ENCODE data around the gene DLG1.
"Not testable (repeated sequence)": the region's sequence is repeated elsewhere in the genome, so short reads cannot be mapped to it uniquely, and the experiment has no call there.

Gene DLG1

DNA sequence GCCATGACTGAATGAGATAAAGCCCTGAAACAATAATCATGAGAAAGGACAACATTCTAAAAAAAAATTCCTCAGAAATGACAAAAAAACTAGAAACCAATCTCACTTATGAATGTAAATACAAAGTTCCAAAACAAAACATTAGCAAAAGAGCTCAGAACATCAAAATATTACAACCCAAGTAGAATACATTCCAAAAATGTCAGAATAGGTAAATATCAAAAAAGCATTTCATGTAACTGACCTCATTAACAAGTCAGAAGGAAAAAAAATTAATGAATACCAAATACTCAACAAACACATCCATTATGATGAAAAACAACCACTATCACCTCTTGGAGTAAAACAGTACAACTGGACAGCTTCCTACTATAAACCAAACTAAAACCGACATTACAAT lies 93.1 kb downstream of the DLG1 start:
- no peak for DNase-seq

GRCh38 chr3:197204736-197205135 lies 93.7 kb downstream of the DLG1 start:
- no peak for DNase-seq

DNA sequence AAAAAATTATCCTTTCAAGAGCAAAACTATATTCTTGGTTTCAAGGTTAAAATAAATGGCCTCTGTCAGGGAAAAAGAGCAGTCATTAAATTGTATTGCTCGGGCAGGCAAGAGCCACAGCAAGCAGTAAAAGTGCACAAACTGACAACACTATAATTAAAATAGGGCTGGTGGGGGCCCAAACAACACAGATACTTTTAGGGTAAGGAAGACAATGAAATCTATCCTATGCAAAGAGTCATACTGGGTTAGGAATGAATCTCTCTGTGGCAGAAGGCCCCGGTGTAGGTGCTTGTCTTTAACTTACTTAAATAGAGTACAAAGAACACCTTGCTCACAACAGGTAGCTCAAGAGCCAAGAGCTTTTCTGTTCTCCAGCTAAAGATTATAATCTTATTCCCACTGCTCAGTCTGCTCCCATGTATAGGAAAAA lies 94.7 kb downstream of the DLG1 start:
- DNase-seq, result no peak

DNA sequence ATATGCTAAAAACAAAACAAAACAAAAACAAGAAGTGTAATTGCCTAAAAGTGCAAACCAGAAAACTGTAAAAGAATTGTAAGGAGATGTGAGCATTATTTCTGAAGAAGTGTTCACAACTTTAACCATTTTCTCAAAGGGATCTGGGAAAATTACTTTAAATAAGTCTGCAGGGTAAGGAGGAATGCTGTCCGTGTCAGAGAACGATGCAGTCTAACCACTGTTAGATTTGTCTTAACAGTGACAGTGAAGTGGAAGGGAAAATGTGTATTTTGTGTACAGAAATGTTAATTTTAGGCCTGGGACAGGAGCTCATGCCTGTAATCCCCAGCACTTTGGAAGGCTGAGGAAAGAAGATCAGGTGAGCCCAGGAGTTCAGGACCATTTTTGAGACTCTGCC lies 95.7 kb downstream of the DLG1 start:
- DNase-seq, result no peak

GRCh38 chr3:197201791-197202452 lies 96.5 kb downstream of the DLG1 start:
- no peak for DNase-seq

DNA sequence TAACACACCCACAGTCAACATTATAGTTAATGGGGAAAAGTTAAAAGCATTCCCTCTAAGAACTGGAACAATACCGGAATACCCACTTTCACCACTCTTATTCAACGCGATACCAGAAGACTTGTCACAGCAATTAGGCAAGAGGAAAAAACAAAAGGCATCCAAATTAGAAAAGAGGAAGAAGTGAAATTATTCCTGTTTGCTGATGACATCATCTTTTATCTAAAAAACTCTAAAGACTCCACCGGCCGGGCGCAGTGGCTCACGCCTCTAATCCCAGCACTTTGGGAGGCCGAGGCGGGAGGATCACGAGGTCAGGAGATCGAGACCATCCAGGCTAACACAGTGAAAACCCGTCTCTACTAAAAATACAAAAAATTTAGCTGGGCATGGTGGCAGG lies 97.6 kb downstream of the DLG1 start:
- DNase-seq, result not testable (repeated sequence)

- DNase-seq, result no peak
Observed at GRCh38 chr3:197197334-197197733, 101.1 kb downstream of the DLG1 start.

- no peak for DNase-seq
Observed at GRCh38 chr3:197196192-197196591, 102.2 kb downstream of the DLG1 start.

DNA sequence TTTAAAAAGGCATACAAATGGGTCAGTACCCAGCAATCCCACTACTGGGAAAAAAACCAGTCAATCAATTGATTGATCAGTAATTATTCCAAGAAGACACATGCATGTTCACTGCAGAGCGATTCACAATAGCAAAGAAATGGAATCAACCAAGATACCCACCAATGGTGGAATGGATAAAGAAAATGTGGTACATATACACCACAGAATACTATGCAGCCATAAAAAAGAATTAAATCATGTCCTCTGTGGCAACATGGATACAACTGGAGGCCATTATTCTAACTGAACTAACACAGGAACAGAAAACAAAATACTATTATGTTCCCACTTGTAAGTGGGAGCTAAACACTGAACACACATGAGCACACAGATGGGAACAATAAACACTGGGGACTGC lies 103.1 kb downstream of the DLG1 start:
- DNase-seq, result no peak

DNA sequence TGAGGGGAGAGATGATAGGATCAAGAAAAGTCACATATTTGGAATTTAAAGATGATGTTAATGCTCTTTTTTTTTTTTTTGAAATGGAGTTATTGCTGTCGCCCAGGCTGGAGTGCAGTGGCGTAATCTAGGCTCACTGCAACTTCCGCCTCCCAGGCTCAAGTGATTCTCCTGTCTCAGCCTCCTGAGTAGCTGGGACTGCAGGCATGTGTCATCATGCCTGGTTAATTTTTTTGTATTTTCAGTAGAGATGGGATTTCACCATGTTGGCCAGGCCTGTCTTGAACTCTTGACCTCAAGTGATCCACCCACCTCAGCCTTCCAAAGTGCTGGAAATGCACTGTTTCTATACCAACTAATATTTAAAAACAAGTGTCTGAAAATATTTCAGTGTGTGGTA lies 104.7 kb downstream of the DLG1 start:
- DNase-seq, result not testable (repeated sequence)

- no peak for DNase-seq
Observed at GRCh38 chr3:197191897-197192296, 106.5 kb downstream of the DLG1 start.

GRCh38 chr3:197189623-197190022 lies 108.8 kb downstream of the DLG1 start:
- no peak for DNase-seq

DNA sequence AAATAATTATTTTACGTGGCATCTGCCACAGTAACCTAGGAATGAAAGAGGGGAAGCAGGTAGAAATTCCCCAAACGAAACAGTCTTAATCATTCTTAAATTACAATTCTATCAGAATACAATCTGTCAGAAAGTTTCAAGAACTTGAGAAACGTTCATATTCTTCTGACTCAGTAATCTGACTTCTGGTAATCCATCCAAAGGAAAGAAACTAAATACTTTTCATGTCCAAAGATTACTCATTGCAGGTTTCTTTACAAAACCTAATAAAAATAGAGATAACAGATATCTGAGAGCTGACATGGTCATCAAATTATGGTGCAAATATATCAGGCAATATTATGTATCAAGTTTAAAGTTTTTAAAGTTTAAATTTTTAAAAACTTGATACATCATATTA lies 109.4 kb downstream of the DLG1 start:
- no peak for DNase-seq

DNA sequence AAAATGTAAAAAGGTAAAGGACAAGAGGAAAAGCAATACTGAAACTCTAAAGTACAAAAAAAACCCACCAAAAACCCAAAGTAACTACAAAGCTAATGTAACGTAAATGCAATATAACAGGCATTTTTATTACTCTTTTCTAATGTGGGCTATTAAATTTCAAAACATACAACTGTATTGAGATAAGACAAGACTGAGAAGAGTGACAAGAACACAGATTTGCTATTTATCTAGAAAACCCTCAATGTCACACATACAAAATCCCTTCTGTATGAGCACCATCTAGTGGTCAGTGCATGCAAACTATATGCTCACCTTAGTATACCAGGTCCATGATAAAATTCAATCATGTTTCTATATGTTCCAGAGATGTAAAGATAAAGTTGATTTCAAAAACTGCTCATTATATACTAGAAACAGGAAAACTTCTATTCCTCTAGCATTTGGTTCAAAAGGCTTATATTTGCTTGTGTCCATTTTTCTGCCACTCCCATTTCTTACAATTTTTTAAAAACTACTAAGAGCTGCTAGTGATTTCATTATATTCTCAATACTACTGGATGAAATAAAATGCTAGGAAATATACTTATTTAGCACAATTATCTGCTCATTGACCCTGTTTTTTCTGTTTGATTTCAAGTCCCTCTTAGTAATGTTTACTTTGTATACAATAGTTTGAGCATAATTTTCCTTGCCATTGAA lies 111.4 kb downstream of the DLG1 start:
- no peak for DNase-seq

- DNase-seq, result no peak
Observed at GRCh38 chr3:197183582-197183981, 114.8 kb downstream of the DLG1 start.

- DNase-seq, result no peak
Observed at GRCh38 chr3:197181741-197182140, 116.7 kb downstream of the DLG1 start.

DNA sequence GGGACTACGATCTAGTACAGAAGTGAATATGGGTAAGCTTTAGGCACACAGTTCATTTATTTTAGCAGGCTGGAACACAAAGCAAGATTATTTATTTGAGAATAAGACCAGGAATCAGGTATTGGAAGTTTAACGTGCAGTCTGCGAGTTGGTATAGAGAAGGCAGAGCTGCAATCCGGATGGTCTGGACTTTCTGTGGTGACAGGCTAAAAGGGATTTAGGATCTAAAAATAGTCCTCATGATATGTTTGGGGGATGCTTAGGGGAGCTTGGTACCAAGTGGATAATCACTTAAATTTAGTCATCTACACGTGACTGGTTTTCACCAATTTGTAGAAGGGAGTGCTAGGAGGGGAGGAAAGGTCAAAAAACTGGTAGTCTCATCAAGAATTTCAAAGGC lies 119.4 kb downstream of the DLG1 start:
- DNase-seq, result no peak

DNA sequence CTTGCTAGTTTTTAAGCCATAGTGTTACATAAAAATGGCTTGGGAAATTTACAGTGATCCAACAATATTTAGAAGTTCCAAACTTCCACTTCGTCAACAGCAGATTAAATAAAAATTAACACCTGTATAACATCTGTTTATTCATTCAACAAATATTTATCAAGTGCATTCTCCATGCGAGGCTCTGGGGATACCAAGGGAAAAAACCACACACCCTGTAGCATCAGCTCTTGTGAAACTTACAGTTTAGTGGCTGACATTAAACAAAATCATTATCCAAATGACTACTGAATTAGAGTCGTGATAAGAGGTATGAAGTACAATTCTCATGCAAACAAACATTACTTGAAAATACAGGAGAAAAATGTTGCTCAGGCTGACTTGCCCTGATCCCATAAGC lies 122.9 kb downstream of the DLG1 start:
- no peak for DNase-seq

- no peak for DNase-seq
Observed at GRCh38 chr3:197174927-197175326, 123.5 kb downstream of the DLG1 start.

DNA sequence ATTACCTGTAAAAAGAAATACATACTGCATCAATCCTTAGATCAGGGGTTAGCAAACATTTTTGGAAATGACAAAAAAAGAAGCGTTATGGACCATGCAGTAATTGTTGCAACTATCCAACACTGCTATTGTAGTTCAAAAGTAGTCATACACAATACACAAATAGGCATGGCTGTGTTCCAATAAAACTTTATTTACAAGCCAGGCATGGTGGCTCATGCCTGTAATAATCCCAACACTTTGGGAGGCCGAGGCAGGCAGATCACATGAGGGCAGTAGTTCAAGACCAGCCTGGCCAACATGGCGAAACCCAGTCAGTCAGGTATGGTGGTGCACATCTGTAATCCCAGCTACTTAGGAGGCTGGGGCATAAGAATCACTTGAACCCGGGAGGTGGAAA lies 124.8 kb downstream of the DLG1 start:
- DNase-seq, result no peak

DNA sequence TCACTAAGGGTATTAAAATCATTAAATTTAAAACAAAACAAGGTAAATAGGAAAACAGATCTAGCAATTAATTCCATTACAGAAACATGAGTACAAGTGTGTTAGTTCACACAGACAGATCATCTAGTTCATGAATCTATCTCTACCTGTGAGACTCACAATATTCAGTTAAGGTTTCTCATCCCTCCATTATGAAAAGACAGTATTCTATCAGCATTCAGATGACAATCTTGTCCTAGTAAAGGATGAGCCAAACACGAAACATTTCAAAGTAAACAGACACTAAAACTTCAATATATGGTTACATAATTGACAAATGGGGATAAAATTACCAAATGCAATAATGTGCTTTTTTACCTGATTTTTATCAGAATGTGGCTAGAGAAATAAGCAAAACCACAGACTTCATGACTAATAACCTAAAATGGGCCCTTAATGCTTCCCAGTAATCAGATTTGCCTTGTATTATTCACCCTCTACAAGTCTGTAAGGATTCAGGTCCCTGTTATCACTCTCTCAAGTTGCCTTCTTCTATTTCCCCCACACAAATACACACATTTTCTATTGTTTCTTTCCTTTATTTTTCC lies 126.8 kb downstream of the DLG1 start:
- no peak for DNase-seq

GRCh38 chr3:197169028-197169427 lies 129.4 kb downstream of the DLG1 start:
- DNase-seq, result no peak

- no peak for DNase-seq
Observed at GRCh38 chr3:197168606-197169005, 129.8 kb downstream of the DLG1 start.

GRCh38 chr3:197168063-197168462 lies 130.3 kb downstream of the DLG1 start:
- DNase-seq, result no peak

DNA sequence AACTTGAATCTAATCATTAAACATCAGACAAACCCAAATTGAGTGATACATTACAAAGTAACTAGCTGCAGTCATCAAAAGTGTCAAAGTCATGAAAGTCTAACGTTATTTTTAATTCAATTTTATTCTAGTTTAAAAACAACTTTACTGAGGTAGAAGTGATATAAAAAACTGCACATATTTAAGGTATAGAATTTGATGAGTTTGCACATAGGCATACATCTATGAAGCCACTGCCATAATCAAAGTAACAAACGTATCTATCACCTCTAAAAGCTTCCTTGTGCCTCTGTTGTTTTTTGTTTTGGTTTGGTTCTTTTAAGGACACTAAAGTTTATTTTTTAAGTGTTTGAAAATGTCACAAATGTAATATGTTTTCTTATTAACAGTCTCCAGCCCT lies 130.9 kb downstream of the DLG1 start:
- no peak for DNase-seq

Data from stimulated activated CD4-positive, alpha-beta T cell treated with anti-CD3 and anti-CD28 coated beads, Interleukin-2, amount 100 ng/mL, for 24 hours (primary cell).